Calu3 (cell line): ENCODE measurements around the gene KIF6. TPM values are rescaled to one million over a fixed set of nuclear protein-coding genes. Genes with fewer than 3 reads are reported as not detected.

ENCODE experiments used
- BruUV-seq: library from RNA; stranded (reverse); fragments of 400-500 nt; replicated peaks from 2 replicates; lab custom pipeline; 2021; lab: Mats Ljungman, UMichigan
- CTCF ChIA-PET: fragments of 300-600 bp; sonication (Branson Sonifier 250); formaldehyde crosslinking; loops from one replicate; lab custom pipeline; 2022; ENCODE audit warnings: antibody characterized with exemption; lab: Charles Lee
- DNase-seq: peaks from one replicate; pipeline ENCODE4 v3.0.0; 2022
- H3K27ac Mint-ChIP-seq: one replicate; pipeline ENCODE4 v1.8.0; 2022; ENCODE audit warnings: mixed read lengths; ENCODE audit not compliant: unreplicated experiment
- H3K27me3 Mint-ChIP-seq: one replicate; pipeline ENCODE4 v1.8.0; 2022; ENCODE audit warnings: mixed read lengths; ENCODE audit not compliant: unreplicated experiment
- H3K36me3 Mint-ChIP-seq: one replicate; pipeline ENCODE4 v1.8.0; 2022; ENCODE audit warnings: mild to moderate bottlenecking, moderate library complexity, mixed read lengths; ENCODE audit not compliant: insufficient read depth, unreplicated experiment
- H3K4me1 Mint-ChIP-seq: one replicate; pipeline ENCODE4 v1.8.0; 2022; ENCODE audit warnings: mild to moderate bottlenecking, low read depth, mixed read lengths; ENCODE audit not compliant: unreplicated experiment
- H3K4me3 Mint-ChIP-seq: one replicate; pipeline ENCODE4 v1.8.0; 2022; ENCODE audit warnings: mild to moderate bottlenecking, low read depth, moderate library complexity, mixed read lengths; ENCODE audit not compliant: unreplicated experiment
- H3K9me3 Mint-ChIP-seq: one replicate; pipeline ENCODE4 v1.8.0; 2022; ENCODE audit warnings: low read depth, mixed read lengths; ENCODE audit not compliant: unreplicated experiment
- CTCF ChIP-seq: fragments of 200-600 bp; IDR thresholded peaks from one replicate; pipeline ENCODE4 v1.8.0; 2022; ENCODE audit warnings: antibody characterized with exemption; ENCODE audit not compliant: unreplicated experiment
- intact Hi-C: fragments of 100-400 bp; cut with micrococcal nuclease; formaldehyde crosslinking; loops from one replicate; pipeline ENCODE4 v1.10.0; 2022; ENCODE audit not compliant: unreplicated experiment
- total RNA-seq: library from RNA; stranded (reverse); gene quantifications from 2 replicates; pipeline ENCODE4 v1.2.3, GENCODE V29; 2022

The KIF6 gene
- total RNA-seq, 1 experiment from 2014 or later = 0.45 TPM

DNA sequence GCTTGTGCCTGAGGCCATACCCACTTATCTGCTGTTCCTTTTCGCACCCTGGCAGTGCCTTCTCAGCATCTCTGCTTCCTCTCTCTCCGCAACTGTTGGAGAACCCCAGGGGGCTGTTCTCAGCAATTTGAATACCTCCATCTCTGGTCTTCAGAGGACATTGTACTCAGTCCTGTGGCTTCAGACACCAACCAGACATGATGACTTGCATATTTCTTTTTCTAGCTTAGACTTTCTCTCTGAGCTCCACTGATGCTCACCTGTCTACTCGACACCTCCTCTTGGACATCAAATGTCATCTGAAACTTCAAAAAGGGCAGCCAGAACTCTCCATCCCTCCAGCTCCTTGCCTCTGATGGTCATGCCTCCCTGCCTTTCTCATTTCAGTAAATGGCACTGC, 383.9 kb downstream of the KIF6 start:
- H3K9me3 Mint-ChIP-seq = no peaks in the 10 kb centered on the region
- no TSS peak for BruUV-seq
- intact Hi-C loops = loop anchor here (10.0 kb wide), 1 partner anchor 1573 kb away; no protein-coding TSS in a partner anchor
- no peaks in the 10 kb centered on the region for H3K36me3 Mint-ChIP-seq
- H3K4me3 Mint-ChIP-seq = no peak overlapping the region
- DNase-seq = no peak
- peaks cover 26% of the 10 kb centered on the region for H3K27me3 Mint-ChIP-seq
- CTCF ChIA-PET = no interaction called here
- no peak for TF ChIP-seq CTCF
- H3K4me1 Mint-ChIP-seq = no peaks in the 10 kb centered on the region
- H3K27ac Mint-ChIP-seq = no peak overlapping the region

- no peak overlapping the region for H3K27ac Mint-ChIP-seq
- BruUV-seq = no TSS peak
- DNase-seq = no peak
- H3K36me3 Mint-ChIP-seq = no peaks in the 10 kb centered on the region
- no peaks in the 10 kb centered on the region for H3K9me3 Mint-ChIP-seq
- H3K27me3 Mint-ChIP-seq = peaks cover 20% of the 10 kb centered on the region
- intact Hi-C loops = loop anchor here (10.0 kb wide), 1 partner anchor 1575 kb away; no protein-coding TSS in a partner anchor
- no peak overlapping the region for H3K4me3 Mint-ChIP-seq
- TF ChIP-seq CTCF = no peak
- CTCF ChIA-PET = interaction anchor here (0.6 kb wide), 1 partner anchor 509 kb away, joined by 3 read pairs; no protein-coding TSS in a partner anchor
- H3K4me1 Mint-ChIP-seq = no peaks in the 10 kb centered on the region
These were observed 385.2 kb downstream of the KIF6 start for GRCh38 chr6:39339868-39340550.

GRCh38 chr6:39339096-39339867, 385.9 kb downstream of the KIF6 start:
- TF ChIP-seq CTCF = no peak
- CTCF ChIA-PET = no interaction called here
- Mint-ChIP-seq H3K36me3 (no peaks in the 10 kb centered on the region), H3K4me1 (no peaks in the 10 kb centered on the region), H3K27ac (no peak overlapping the region), H3K27me3 (peaks cover 13% of the 10 kb centered on the region), H3K9me3 (no peaks in the 10 kb centered on the region), H3K4me3 (no peak overlapping the region)
- BruUV-seq = no TSS peak
- intact Hi-C loops = no loop called here
- DNase-seq = no peak

DNA sequence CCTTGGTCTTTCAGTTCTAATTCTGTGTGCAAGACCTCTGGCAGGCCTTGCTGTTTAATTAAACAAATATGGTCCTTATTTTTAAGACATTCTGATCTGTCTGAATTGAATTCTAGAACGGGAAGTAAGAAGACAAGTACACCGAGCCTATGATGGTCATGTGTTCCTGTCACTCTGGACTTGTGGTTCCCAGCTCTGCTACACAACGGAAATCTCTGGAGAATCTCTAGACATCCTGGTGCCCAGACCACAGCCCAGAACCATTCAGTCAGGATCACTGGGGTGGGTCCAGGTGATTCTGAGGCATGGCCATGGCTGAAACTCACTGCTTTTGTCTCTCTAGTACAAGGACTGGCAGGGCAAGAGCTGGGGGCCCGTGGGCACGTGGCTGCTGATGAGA, 386.8 kb downstream of the KIF6 start:
- no TSS peak for BruUV-seq
- TF ChIP-seq CTCF = no peak
- H3K9me3 Mint-ChIP-seq = no peaks in the 10 kb centered on the region
- H3K4me1 Mint-ChIP-seq = no peaks in the 10 kb centered on the region
- no peak overlapping the region for H3K27ac Mint-ChIP-seq
- no peak overlapping the region for H3K4me3 Mint-ChIP-seq
- no peaks in the 10 kb centered on the region for H3K36me3 Mint-ChIP-seq
- peaks cover 4% of the 10 kb centered on the region for H3K27me3 Mint-ChIP-seq
- intact Hi-C loops = no loop called here
- no peak for DNase-seq
- CTCF ChIA-PET = no interaction called here
